Keratinocyte (primary cell): Measurements from ENCODE around the gene PRKCSH. TPM values are rescaled to one million over a fixed set of nuclear protein-coding genes. Genes with fewer than 3 reads are reported as not detected.

ENCODE experiments used
- DNase-seq: peaks from one replicate; pipeline ENCODE4 v3.0.0-alpha.2; 2011; ENCODE audit warnings: low read depth, missing footprints, low spot score
- FAIRE-seq: peaks from 2 replicates; lab custom pipeline; 2011; peaks lifted over from hg19 to GRCh38; lab: Jason Lieb, UNC
- H2AFZ ChIP-seq: 2 replicates; pipeline ENCODE4 v1.6.0; 2012; ENCODE audit warnings: low read length, control low read depth, inconsistent platforms; ENCODE audit not compliant: control insufficient read depth
- H3K27ac ChIP-seq: 2 replicates; pipeline ENCODE4 v1.5.1; 2011; ENCODE audit warnings: low read length; ENCODE audit not compliant: control insufficient read depth, insufficient read depth
- H3K27me3 ChIP-seq: 3 replicates; pipeline ENCODE4 v1.6.0; 2011; ENCODE audit warnings: low read length; ENCODE audit not compliant: control insufficient read depth, insufficient read depth; ENCODE audit errors: extremely low read depth
- H3K36me3 ChIP-seq, 2 experiments: 2 replicates in 1 of 2; 3 replicates in 1 of 2; pipeline ENCODE4 v1.5.1; 2011; ENCODE audit warnings: low read length in 2 of 2, mild to moderate bottlenecking in 1 of 2; ENCODE audit not compliant: control insufficient read depth in 2 of 2, insufficient read depth in 2 of 2; ENCODE audit errors: extremely low read depth in 1 of 2
- H3K4me1 ChIP-seq: 3 replicates; pipeline ENCODE4 v1.5.1; 2011; ENCODE audit warnings: low read length; ENCODE audit not compliant: control insufficient read depth, insufficient read depth; ENCODE audit errors: extremely low read depth
- H3K4me2 ChIP-seq: 3 replicates; pipeline ENCODE4 v1.6.0; 2011; ENCODE audit warnings: low read depth, low read length; ENCODE audit not compliant: control insufficient read depth, insufficient read depth; ENCODE audit errors: extremely low read depth
- H3K4me3 ChIP-seq, 3 experiments: fragments of 200-600 bp in 1 of 3; sonication (generic) in 1 of 3; 2 replicates in 2 of 3; 3 replicates in 1 of 3; pipeline ENCODE4 v1.5.1; 2011 to 2016; ENCODE audit warnings: low read length in 3 of 3, mild to moderate bottlenecking in 3 of 3, control low read depth in 2 of 3, inconsistent platforms in 1 of 3, low read depth in 1 of 3, mixed read lengths in 1 of 3, mixed run types in 1 of 3, moderate library complexity in 1 of 3; ENCODE audit not compliant: control insufficient read depth in 2 of 3, insufficient read depth in 2 of 3; ENCODE audit errors: extremely low read depth in 1 of 3
- H3K79me2 ChIP-seq: 2 replicates; pipeline ENCODE4 v1.6.0; 2012; ENCODE audit warnings: low read length; ENCODE audit not compliant: control insufficient read depth, insufficient read depth
- H3K9ac ChIP-seq: 3 replicates; pipeline ENCODE4 v1.6.0; 2011; ENCODE audit warnings: low read length; ENCODE audit not compliant: control insufficient read depth, insufficient read depth; ENCODE audit errors: extremely low read depth
- H3K9me1 ChIP-seq: 3 replicates; pipeline ENCODE4 v1.6.0; 2011; ENCODE audit warnings: low read length; ENCODE audit not compliant: control insufficient read depth, insufficient read depth; ENCODE audit errors: extremely low read depth
- H3K9me3 ChIP-seq: 2 replicates; pipeline ENCODE4 v1.5.1; 2012; ENCODE audit warnings: low read depth, low read length; ENCODE audit not compliant: control insufficient read depth
- H4K20me1 ChIP-seq: 3 replicates; pipeline ENCODE4 v1.6.0; 2011; ENCODE audit warnings: low read length; ENCODE audit not compliant: control insufficient read depth, insufficient read depth; ENCODE audit errors: extremely low read depth
- CTCF ChIP-seq, 3 experiments: IDR thresholded peaks in 1 of 3; conservative IDR thresholded peaks in 1 of 3; optimal IDR thresholded peaks in 1 of 3; 2 replicates in 2 of 3; 3 replicates in 1 of 3; pipeline versions ENCODE3 to v1.5.1; 2011; ENCODE audit warnings: low read length in 3 of 3, mild to moderate bottlenecking in 3 of 3, moderate library complexity in 2 of 3, control low read depth in 1 of 3, inconsistent platforms in 1 of 3; ENCODE audit not compliant: insufficient read depth in 2 of 3; ENCODE audit errors: extremely low read depth in 1 of 3
- EZH2 ChIP-seq: IDR thresholded peaks from one replicate; pipeline ENCODE4 v1.6.1; 2012; ENCODE audit warnings: inconsistent platforms, mild to moderate bottlenecking, low read length, moderate library complexity
- dilution Hi-C: fragments of 300-500 bp; cut with MboI; formaldehyde crosslinking; loops from one replicate; pipeline ENCODE4 v1.7.0; 2020; ENCODE audit warnings: low sequenced_read_pairs; ENCODE audit not compliant: extremely low pct_ligation_motif_present
- polyA plus RNA-seq, 5 experiments: library from polyadenylated mRNA; depleted of rRNA in 3 of 5; stranded (reverse) in 3 of 5; stranded (forward) in 1 of 5; unstranded in 1 of 5; fragments of >200 nt; gene quantifications; 1 replicate in 1 of 5; 2 replicates in 3 of 5; 3 replicates in 1 of 5; pipeline versions ENCODE4 v1.2.1 to v1.2.3, GENCODE V29; 2011 to 2012; ENCODE audit warnings: missing spikeins in 2 of 5, low read depth in 1 of 5, low replicate concordance in 1 of 5

The PRKCSH gene
- polyA plus RNA-seq, 1 donor (not counting 4 experiments of a cell fraction or from before 2014, with no cell fraction given) = 56.3 TPM

GRCh38 chr19:11408591-11408990 lies 26.8 kb upstream of the PRKCSH start:
- FAIRE-seq (no peak), DNase-seq (no peak)
- Histone ChIP-seq H2AFZ (no peak overlapping the region), H3K27me3 (no peaks in the 10 kb centered on the region), H3K9ac (no peak overlapping the region), H3K79me2 (no peaks in the 10 kb centered on the region), H3K9me1 (no peaks in the 10 kb centered on the region), H3K4me2 (no peak overlapping the region), H3K9me3 (no peaks in the 10 kb centered on the region), H3K4me1 (no peaks in the 10 kb centered on the region), H3K4me3 (no peak overlapping the region), H3K27ac (no peak overlapping the region), H4K20me1 (no peaks in the 10 kb centered on the region), H3K36me3 (no peaks in the 10 kb centered on the region)
- dilution Hi-C loops = no loop called here
- no peak for TF ChIP-seq EZH2
- TF ChIP-seq CTCF (optimal IDR thresholded peaks at IDR 0.05 in 1 of 3, IDR thresholded peaks at IDR 0.05 in 1 of 3, conservative IDR thresholded peaks at IDR 0.05 in 1 of 3; ENCODE audit: extremely low read depth in 1 of 3, insufficient read depth in 2 of 3, low read length in 3 of 3) = no peak

GRCh38 chr19:11410682-11411081 lies 24.8 kb upstream of the PRKCSH start:
- no peaks in the 10 kb centered on the region for H4K20me1 ChIP-seq
- H2AFZ ChIP-seq = no peak overlapping the region
- no peaks in the 10 kb centered on the region for H3K27me3 ChIP-seq
- H3K4me1 ChIP-seq = no peaks in the 10 kb centered on the region
- H3K36me3 ChIP-seq = no peaks in the 10 kb centered on the region
- dilution Hi-C loops = no loop called here
- no peaks in the 10 kb centered on the region for H3K9me1 ChIP-seq
- H3K4me2 ChIP-seq = no peak overlapping the region
- no peak for FAIRE-seq
- DNase-seq = no peak
- TF ChIP-seq EZH2 = no peak
- no peak for TF ChIP-seq CTCF (optimal IDR thresholded peaks at IDR 0.05 in 1 of 3, IDR thresholded peaks at IDR 0.05 in 1 of 3, conservative IDR thresholded peaks at IDR 0.05 in 1 of 3; ENCODE audit: extremely low read depth in 1 of 3, insufficient read depth in 2 of 3, low read length in 3 of 3)
- H3K4me3 ChIP-seq = no peak overlapping the region
- no peak overlapping the region for H3K9ac ChIP-seq
- H3K9me3 ChIP-seq = no peaks in the 10 kb centered on the region
- no peaks in the 10 kb centered on the region for H3K79me2 ChIP-seq
- H3K27ac ChIP-seq = no peak overlapping the region
